Smooth muscle cell (in vitro differentiated cells): ENCODE results near the gene SEMA6A. TPM values are rescaled to one million over a fixed set of nuclear protein-coding genes. Genes with fewer than 3 reads are reported as not detected.

Source experiments
- DNase-seq: peaks from one replicate; lab custom pipeline; 2025; ENCODE audit not compliant: unreplicated experiment; lab: John Stamatoyannopoulos, UW
- H2AFZ ChIP-seq: fragments of 200-600 bp; sonication (generic); 2 replicates; pipeline ENCODE4 v1.6.0; 2016; ENCODE audit warnings: antibody characterized with exemption, low read depth, mild to moderate bottlenecking
- H3F3A ChIP-seq: fragments of 200-600 bp; sonication (generic); 2 replicates; pipeline ENCODE4 v1.6.0; 2017; ENCODE audit warnings: antibody characterized with exemption, low read depth
- H3K27ac ChIP-seq: fragments of 200-600 bp; sonication (generic); 2 replicates; pipeline ENCODE4 v1.5.1; 2016; ENCODE audit warnings: low read depth, mild to moderate bottlenecking
- H3K27me3 ChIP-seq: fragments of 200-600 bp; sonication (generic); 2 replicates; pipeline ENCODE4 v1.6.1; 2016; ENCODE audit warnings: low read depth, mild to moderate bottlenecking
- H3K36me3 ChIP-seq: fragments of 200-600 bp; sonication (generic); 2 replicates; pipeline ENCODE4 v1.5.1; 2016; ENCODE audit warnings: low read depth
- H3K4me1 ChIP-seq: fragments of 200-600 bp; sonication (generic); 2 replicates; pipeline ENCODE4 v1.5.1; 2016; ENCODE audit warnings: low read depth
- H3K4me2 ChIP-seq: fragments of 200-600 bp; sonication (generic); 2 replicates; pipeline ENCODE4 v1.6.0; 2016; ENCODE audit warnings: mild to moderate bottlenecking
- H3K4me3 ChIP-seq: fragments of 200-600 bp; sonication (generic); 2 replicates; pipeline ENCODE4 v1.5.1; 2016; ENCODE audit warnings: mild to moderate bottlenecking
- H3K79me2 ChIP-seq: fragments of 200-600 bp; sonication (generic); 2 replicates; pipeline ENCODE4 v1.6.0; 2016; ENCODE audit warnings: low read depth, mild to moderate bottlenecking
- H3K9ac ChIP-seq: fragments of 200-600 bp; sonication (generic); 2 replicates; pipeline ENCODE4 v1.6.0; 2016; ENCODE audit warnings: low read depth
- H3K9me3 ChIP-seq: fragments of 200-600 bp; sonication (generic); replicated peaks from 2 replicates; pipeline ENCODE4 v1.5.1; 2016; ENCODE audit warnings: low read depth
- H4K20me1 ChIP-seq: fragments of 200-600 bp; sonication (generic); 2 replicates; pipeline ENCODE4 v1.6.0; 2016; ENCODE audit warnings: low read depth
- WGBS: methylation state at CpG from one replicate; pipeline ENCODE4 v1.1.7; 2016; ENCODE audit warnings: low lambda C conversion rate; 5-methylcytosine and 5-hydroxymethylcytosine counted together
- polyA plus RNA-seq: library from polyadenylated mRNA; unstranded; fragments of >200 nt; fragmentation: Nextera tagmentation; extraction: Ambion mirVana; gene quantifications from 2 replicates; pipeline ENCODE4 v1.2.1, GENCODE V29; 2016
- total RNA-seq: library from RNA; depleted of rRNA; stranded (reverse); fragments of >200 nt; gene quantifications from 2 replicates; pipeline ENCODE4 v1.2.3, GENCODE V29; 2014
- TF ChIP-seq, protein P1 (sequence below): fragments of 200-600 bp; sonication (generic); IDR thresholded peaks from 2 replicates; pipeline ENCODE4 v1.5.1; 2017; ENCODE audit warnings: borderline replicate concordance, mild to moderate bottlenecking, antibody characterized with exemption; ENCODE audit not compliant: insufficient read depth, poor library complexity, severe bottlenecking

SEMA6A gene
- total and polyA plus RNA-seq, 2 experiments from 2014 or later: 6.3 to 12.9 TPM

GRCh38 chr5:116472274-116472673 is 102.3 kb downstream of the SEMA6A start:
- no peaks in the 10 kb centered on the region for H3K79me2 ChIP-seq
- H3K9me3 ChIP-seq: no peaks in the 10 kb centered on the region
- no peak overlapping the region for H3K9ac ChIP-seq
- TF ChIP-seq, protein P1, sequence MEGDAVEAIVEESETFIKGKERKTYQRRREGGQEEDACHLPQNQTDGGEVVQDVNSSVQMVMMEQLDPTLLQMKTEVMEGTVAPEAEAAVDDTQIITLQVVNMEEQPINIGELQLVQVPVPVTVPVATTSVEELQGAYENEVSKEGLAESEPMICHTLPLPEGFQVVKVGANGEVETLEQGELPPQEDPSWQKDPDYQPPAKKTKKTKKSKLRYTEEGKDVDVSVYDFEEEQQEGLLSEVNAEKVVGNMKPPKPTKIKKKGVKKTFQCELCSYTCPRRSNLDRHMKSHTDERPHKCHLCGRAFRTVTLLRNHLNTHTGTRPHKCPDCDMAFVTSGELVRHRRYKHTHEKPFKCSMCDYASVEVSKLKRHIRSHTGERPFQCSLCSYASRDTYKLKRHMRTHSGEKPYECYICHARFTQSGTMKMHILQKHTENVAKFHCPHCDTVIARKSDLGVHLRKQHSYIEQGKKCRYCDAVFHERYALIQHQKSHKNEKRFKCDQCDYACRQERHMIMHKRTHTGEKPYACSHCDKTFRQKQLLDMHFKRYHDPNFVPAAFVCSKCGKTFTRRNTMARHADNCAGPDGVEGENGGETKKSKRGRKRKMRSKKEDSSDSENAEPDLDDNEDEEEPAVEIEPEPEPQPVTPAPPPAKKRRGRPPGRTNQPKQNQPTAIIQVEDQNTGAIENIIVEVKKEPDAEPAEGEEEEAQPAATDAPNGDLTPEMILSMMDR: no peak
- H4K20me1 ChIP-seq: no peaks in the 10 kb centered on the region
- no peak overlapping the region for H3K4me2 ChIP-seq
- no peak overlapping the region for H3K27ac ChIP-seq
- H3K4me1 ChIP-seq: no peaks in the 10 kb centered on the region
- H3K4me3 ChIP-seq: no peak overlapping the region
- no peaks in the 10 kb centered on the region for H3F3A ChIP-seq
- H2AFZ ChIP-seq: no peak overlapping the region
- DNase-seq: no peak
- H3K27me3 ChIP-seq: no peaks in the 10 kb centered on the region
- 96% methylated on average over 3 of the region's 3 CpGs for WGBS
- H3K36me3 ChIP-seq: peaks cover 6% of the 10 kb centered on the region

- H3K36me3 ChIP-seq: peaks cover 3% of the 10 kb centered on the region
- no peak overlapping the region for H3K4me2 ChIP-seq
- H3K27me3 ChIP-seq: no peaks in the 10 kb centered on the region
- WGBS: 66% methylated on average over 3 of the region's 3 CpGs
- TF ChIP-seq, protein P1: no peak
- no peak for DNase-seq
- H2AFZ ChIP-seq: no peak overlapping the region
- H3F3A ChIP-seq: no peaks in the 10 kb centered on the region
- H3K9me3 ChIP-seq: no peaks in the 10 kb centered on the region
- H3K4me3 ChIP-seq: no peak overlapping the region
- H3K27ac ChIP-seq: no peak overlapping the region
- H3K9ac ChIP-seq: no peak overlapping the region
- no peaks in the 10 kb centered on the region for H4K20me1 ChIP-seq
- H3K4me1 ChIP-seq: no peaks in the 10 kb centered on the region
- no peaks in the 10 kb centered on the region for H3K79me2 ChIP-seq
Measured at GRCh38 chr5:116469631-116470030, 105.0 kb downstream of the SEMA6A start.

- H3K36me3 ChIP-seq: peaks cover 3% of the 10 kb centered on the region
- DNase-seq: no peak
- H3K27ac ChIP-seq: no peak overlapping the region
- TF ChIP-seq, protein P1: no peak
- no peak overlapping the region for H3K4me2 ChIP-seq
- H3K4me1 ChIP-seq: no peaks in the 10 kb centered on the region
- no peaks in the 10 kb centered on the region for H3K79me2 ChIP-seq
- no peaks in the 10 kb centered on the region for H4K20me1 ChIP-seq
- H3F3A ChIP-seq: no peaks in the 10 kb centered on the region
- no peak overlapping the region for H3K9ac ChIP-seq
- H3K4me3 ChIP-seq: no peak overlapping the region
- no peaks in the 10 kb centered on the region for H3K27me3 ChIP-seq
- no peaks in the 10 kb centered on the region for H3K9me3 ChIP-seq
- H2AFZ ChIP-seq: no peak overlapping the region
- 93% methylated on average over 2 of the region's 2 CpGs for WGBS
Measured at GRCh38 chr5:116468583-116468982, 106.0 kb downstream of the SEMA6A start.

DNA sequence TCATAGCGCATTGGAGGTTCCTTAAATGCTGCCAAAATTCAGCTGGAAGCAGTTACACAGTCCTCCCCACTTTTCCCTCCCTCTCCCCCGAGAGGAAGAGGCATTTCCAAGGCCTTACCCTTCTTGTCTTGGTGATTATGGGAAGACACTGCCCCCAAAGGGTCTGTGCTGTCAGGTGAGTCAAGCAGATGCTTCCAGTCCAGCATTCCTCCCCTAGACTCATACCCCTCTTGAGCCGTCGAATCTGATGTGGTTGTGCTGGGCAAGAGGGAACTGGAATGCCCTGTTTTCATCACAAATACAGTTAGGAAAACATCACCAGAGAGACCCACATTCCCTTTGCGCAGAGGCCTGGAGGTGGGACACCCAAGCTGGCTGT is 107.2 kb downstream of the SEMA6A start:
- DNase-seq: no peak
- H3K4me2 ChIP-seq: no peak overlapping the region
- no peaks in the 10 kb centered on the region for H3K79me2 ChIP-seq
- peaks cover 3% of the 10 kb centered on the region for H3K36me3 ChIP-seq
- no peak overlapping the region for H3K9ac ChIP-seq
- H3K4me3 ChIP-seq: no peak overlapping the region
- 96% methylated on average over 5 of the region's 5 CpGs for whole genome bisulfite sequencing
- H3K4me1 ChIP-seq: no peaks in the 10 kb centered on the region
- H3K27me3 ChIP-seq: no peaks in the 10 kb centered on the region
- H3K9me3 ChIP-seq: no peaks in the 10 kb centered on the region
- no peak overlapping the region for H3K27ac ChIP-seq
- TF ChIP-seq, protein P1: no peak
- H2AFZ ChIP-seq: no peak overlapping the region
- H3F3A ChIP-seq: no peaks in the 10 kb centered on the region
- H4K20me1 ChIP-seq: no peaks in the 10 kb centered on the region
